NCI-H2081 (cell line): ENCODE results near the gene RAB26.

Source experiments
- DNase-seq, 2 experiments: peaks; one replicate each; lab custom pipeline; 2025; lab: John Stamatoyannopoulos, UW

The RAB26 gene

GRCh38 chr16:2178321-2179106 lies 30.1 kb downstream of the RAB26 start:
- peak in 1 of 2 experiments; percentile 7 for DNase-seq

- no peak for DNase-seq
Measured at GRCh38 chr16:2179107-2179501, 30.7 kb downstream of the RAB26 start.

GRCh38 chr16:2179576-2179975 lies 31.2 kb downstream of the RAB26 start:
- DNase-seq, result no peak

- DNase-seq, result no peak
Measured at GRCh38 chr16:2180461-2180860, 32.0 kb downstream of the RAB26 start.

DNA sequence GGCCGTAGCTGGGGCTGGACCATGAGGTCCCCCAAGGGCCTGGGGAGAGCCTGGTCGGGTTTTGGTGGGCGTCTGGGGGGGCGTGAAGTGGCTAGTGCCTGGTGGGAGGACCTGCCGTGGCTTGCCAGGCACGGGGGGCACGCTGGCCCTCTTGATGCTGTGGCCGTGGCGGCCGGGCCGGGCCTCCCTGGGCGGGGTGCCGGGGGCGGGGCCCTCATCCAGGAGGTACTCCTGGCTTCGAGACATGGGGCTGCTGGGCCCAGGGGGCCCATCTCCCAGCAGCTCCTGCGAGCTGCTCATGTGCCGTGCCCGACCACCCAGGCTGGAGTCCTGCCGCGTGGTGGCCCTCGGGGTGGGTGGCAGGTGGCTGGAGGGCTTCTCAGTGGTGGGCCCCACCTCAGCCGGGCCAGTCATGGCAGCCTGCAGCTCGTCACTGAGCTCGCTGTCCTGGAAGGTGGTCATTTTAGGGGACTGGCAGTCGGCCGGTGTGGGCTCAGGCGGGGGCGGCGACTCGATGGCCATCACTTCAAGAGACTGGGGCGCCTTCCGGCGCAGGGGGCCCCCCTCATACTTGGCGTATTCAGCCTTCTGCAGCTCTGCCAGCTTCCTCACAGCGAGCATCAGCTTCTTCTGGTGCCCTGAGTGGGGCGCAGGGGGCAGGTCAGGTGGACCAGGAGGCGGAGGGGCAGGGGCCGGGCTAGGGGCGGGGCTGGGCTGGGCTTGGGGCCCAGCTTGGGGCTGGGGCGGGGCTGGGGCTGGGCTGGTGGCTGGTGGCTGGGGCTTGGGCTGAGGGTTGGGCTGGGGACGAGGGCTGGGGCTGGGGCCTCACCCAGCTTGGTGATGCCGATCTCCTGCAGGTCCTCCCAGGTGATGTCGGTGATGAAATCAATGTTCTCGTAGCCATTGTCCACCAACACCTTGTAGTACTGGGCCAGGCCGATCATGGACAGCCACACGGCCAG lies 32.8 kb downstream of the RAB26 start:
- DNase-seq, result no peak

DNA sequence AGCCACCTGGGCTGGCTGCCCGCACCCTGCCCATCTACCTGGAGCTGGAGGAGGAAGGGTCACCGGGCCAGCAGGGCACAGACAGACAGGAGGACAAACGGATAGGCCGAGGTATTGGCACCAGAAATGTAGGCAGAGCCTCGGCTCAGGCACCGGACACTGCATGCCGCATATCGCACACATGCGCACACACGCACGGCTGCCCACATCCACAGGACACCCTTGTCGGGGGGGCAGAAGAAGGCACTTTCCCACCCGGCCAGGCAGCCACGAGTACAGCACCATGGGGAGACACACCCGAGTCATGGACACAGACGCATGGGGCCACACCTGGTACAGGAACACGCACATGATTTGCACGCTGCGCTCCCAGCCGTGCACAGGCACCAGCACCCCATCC lies 33.5 kb downstream of the RAB26 start:
- no peak for DNase-seq

- DNase-seq, result no peak
Measured at GRCh38 chr16:2183671-2184070, 35.2 kb downstream of the RAB26 start.

- DNase-seq, result no peak
Measured at GRCh38 chr16:2184346-2184745, 35.9 kb downstream of the RAB26 start.

DNA sequence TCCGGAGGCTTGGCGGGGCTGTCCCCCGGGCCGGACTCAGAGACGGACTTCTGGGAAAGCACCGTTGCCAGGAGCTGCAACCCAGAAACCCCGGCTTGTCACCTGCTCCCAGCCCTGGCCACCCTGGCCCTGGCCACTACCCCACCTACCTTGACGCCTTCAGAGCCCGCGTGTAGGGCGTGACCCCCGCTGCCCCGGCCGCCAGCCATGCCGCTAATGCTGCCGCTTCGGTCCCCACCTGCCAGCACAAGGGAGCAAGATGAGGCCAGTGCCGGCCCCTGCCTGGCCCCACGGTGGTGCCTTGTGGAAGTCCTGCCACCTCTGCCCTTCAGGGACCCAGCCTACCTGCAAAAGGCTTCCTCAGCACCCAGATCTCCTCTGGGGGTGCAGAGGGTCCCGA lies 36.5 kb downstream of the RAB26 start:
- no peak for DNase-seq

DNA sequence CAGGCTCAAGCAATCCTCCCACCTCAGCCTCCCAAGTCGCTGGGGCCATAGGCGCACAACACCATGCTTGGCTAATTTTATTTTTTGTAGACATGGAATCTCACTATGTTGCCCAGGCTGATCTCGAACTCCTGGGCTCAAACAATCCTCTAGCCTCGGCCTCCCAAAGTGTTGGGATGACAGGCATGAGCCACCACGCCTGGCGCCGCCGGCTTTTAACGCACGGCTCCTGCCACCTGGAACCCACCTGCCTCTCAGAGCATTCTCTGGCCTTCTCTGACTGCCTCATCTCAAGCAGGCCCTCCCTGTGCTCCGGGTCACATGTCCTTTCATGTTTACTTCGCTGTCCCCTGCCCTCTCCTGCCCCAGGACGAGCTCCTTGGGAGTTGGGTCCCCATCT lies 37.6 kb downstream of the RAB26 start:
- DNase-seq, result no peak

GRCh38 chr16:2186505-2186904 lies 38.1 kb downstream of the RAB26 start:
- no peak for DNase-seq

- DNase-seq, result no peak
Measured at GRCh38 chr16:2187212-2187611, 38.8 kb downstream of the RAB26 start.

DNA sequence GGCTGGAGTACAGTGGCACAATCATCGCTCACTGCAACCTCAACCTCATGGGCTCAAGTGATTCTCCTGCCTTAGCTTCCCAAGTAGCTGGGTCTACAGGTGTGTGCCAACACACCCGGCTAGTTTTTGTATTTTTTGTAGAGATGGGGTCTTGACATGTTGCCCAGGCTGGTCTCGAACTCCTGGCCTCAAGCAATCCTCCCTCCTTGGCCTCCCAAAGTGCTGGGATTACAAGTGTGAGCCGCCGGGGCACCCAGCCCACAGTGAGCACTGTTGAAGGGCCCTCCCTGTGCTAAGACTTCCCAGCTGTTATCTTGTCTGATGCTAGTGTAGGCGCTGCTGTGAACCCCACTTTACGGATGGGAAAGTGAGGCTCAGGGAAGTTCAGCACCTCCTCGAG lies 40.0 kb downstream of the RAB26 start:
- DNase-seq, result no peak

DNA sequence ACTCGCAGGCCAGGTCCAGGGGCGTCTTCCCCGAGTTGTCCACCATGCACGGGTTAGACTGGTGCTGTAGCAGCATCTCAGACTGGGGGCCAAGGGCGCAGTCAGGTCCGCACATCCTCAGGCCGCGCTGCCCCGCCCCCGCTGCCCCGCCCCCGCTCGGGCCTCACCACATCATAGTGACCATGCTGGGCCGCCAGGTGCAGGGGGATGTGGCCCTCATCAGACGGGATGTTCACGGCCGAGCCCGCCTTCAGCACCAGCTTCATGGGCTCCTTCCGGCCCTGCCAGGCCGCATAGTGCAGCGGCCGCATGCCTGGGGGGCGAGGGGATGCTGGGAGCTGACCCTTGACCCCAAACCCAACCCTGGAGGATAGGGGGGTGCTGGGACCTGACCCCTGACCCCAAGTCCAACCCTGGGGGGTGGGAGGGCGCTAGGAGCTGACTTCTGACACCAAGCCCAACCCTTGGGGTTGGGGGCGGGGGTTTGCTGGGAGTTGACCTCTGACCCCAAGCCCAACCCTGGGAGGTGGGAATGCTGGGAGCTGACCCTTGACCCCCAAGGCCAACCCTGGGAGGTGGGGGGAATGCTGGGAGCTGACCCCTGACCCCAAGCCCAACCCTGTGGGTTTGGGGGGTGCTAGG lies 40.9 kb downstream of the RAB26 start:
- no peak for DNase-seq

GRCh38 chr16:2190002-2190658 lies 41.7 kb downstream of the RAB26 start:
- no peak for DNase-seq

GRCh38 chr16:2190659-2191445 lies 42.4 kb downstream of the RAB26 start:
- no peak for DNase-seq

DNA sequence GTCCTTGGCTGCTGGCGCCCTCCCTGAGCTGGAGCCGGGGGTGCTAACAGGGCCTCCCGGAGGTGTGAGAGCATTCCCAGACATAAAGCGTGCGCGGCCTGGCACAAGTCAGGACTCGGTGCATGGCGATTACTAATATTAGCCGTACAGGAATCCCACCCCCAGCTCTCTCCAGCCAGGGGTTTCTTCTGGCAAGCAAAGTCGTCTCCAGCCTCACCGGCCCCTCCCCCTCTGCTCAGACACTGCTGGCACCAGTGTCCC lies 43.0 kb downstream of the RAB26 start:
- no peak for DNase-seq

- peak in 1 of 2 experiments; percentile 21 for DNase-seq
Measured at GRCh38 chr16:2194166-2194834, 45.9 kb downstream of the RAB26 start.

GRCh38 chr16:2194852-2195321 lies 46.5 kb downstream of the RAB26 start:
- peak; percentile 51 to 61 for DNase-seq

DNA sequence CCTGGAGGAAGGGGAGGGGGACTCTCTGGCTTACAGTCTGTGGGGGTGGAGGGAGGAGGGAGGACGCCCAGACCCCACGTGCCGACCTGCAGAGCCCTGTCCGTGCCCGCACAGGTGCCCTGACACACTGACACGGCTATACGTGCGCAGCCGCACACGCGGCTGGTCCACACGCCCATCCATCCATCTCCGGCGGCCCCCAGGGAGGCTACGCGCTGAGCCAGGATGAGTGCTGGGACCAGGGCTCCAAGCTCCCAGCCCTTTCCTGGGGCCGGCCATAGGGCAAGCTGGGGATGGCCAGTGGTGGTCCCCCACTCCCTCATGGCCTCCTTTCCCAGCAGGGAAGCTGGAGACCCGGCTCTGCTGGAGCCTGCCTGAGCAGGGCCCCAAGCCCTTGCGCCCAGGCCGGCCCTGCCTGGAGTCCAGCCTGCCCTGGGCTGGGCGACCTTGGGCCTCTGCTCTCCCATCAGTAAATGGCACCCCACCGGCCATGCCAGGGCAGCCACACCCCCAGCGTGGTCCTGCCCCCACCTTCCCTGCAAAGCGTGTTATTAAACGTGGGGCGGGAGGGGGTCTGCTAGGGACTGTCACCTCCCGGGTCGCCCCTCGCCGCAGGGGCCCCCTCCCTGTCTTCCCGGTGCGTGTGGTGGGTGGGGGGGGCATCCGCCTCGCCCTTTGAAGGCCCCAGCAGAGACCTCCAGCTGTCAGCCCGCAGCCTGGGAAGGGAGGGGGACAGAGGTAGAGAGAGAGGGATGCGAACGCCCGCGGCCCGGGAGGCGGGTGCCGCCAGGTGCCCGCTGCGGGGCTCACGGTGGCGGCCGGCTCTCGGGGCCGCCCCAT lies 47.1 kb downstream of the RAB26 start:
- no peak for DNase-seq
